OCI-LY1 (cell line): Measurements from ENCODE around the gene TRMT6.

Source experiments
- EZH2 ChIP-seq: fragments of 200-600 bp; sonication (generic), shearing (Covaris generic); IDR thresholded peaks from 2 replicates; pipeline ENCODE4 v1.8.0; 2017; ENCODE audit warnings: borderline replicate concordance, mixed run types, mild to moderate bottlenecking, antibody characterized with exemption, low read length, moderate library complexity, mixed read lengths
- TF ChIP-seq, protein P1 (sequence below): fragments of 200-600 bp; sonication (generic), shearing (Covaris generic); IDR thresholded peaks from 2 replicates; pipeline ENCODE4 v1.5.1; 2017; ENCODE audit warnings: mild to moderate bottlenecking, antibody characterized with exemption, low read length, moderate library complexity, mixed read lengths

DNA sequence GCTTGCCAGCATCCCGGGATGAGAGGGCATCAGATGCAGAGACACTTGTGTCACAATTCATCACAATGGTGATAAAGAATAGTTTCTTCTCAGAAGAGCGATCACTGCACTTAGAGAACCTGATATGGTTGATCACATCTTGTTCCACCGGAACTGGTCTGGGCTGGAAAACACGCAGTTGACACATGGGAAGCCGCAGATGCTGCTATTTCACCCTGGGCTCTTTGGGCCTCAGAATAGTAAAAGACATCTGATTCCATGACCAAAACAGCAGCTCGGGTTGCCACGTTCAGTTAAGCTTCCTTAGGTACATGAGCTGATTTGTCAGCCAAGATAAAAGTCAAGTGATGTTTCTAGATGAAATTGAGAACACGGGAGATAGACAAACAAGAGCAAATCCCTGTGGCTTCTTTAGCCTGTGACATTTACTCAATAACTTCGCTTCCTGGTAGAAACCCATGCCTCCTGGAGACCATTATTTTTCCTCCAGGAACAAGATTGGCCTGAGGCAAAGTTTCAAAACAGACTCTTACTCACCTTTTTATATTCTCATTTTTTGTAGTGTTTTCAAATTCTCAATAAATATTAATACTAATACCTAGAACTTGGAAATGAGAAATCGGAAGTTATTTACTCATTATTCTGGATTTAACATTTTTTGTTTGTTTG lies 59.4 kb downstream of the TRMT6 start:
- TF ChIP-seq, protein P1, sequence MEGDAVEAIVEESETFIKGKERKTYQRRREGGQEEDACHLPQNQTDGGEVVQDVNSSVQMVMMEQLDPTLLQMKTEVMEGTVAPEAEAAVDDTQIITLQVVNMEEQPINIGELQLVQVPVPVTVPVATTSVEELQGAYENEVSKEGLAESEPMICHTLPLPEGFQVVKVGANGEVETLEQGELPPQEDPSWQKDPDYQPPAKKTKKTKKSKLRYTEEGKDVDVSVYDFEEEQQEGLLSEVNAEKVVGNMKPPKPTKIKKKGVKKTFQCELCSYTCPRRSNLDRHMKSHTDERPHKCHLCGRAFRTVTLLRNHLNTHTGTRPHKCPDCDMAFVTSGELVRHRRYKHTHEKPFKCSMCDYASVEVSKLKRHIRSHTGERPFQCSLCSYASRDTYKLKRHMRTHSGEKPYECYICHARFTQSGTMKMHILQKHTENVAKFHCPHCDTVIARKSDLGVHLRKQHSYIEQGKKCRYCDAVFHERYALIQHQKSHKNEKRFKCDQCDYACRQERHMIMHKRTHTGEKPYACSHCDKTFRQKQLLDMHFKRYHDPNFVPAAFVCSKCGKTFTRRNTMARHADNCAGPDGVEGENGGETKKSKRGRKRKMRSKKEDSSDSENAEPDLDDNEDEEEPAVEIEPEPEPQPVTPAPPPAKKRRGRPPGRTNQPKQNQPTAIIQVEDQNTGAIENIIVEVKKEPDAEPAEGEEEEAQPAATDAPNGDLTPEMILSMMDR: no peak
- no peak for TF ChIP-seq EZH2
